PC-9 (cell line): Measurements from ENCODE around the gene FNDC1.

ENCODE experiments used
- CTCF ChIP-seq: fragments of 200-600 bp; sonication (generic); conservative IDR thresholded peaks from 2 replicates; pipeline ENCODE4 v1.6.1; 2017; ENCODE audit warnings: mixed run types, antibody characterized with exemption, mild to moderate bottlenecking, moderate library complexity
- EZH2 ChIP-seq: fragments of 200-600 bp; sonication (generic); IDR thresholded peaks from 2 replicates; pipeline ENCODE4 v1.8.0; 2017; ENCODE audit warnings: antibody characterized with exemption, low read depth

- no peak for TF ChIP-seq CTCF
- TF ChIP-seq EZH2, result no peak
Measured at GRCh38 chr6:159234102-159234553, 64.9 kb downstream of the FNDC1 start.
